BLaER1 (cell line): ENCODE results near the gene GMDS.
A peak's percentile ranks its signal among the peaks of the same experiment; 100 is the strongest.
"Not testable (repeated sequence)": the region's sequence is repeated elsewhere in the genome, so short reads cannot be mapped to it uniquely, and the experiment has no call there.

ENCODE experiments used
- H3K27ac ChIP-seq: shearing (Covaris generic); formaldehyde crosslinking; 2 replicates; pipeline ENCODE4 v1.8.1; 2022
- H3K27me3 ChIP-seq: shearing (Covaris generic); formaldehyde crosslinking; 2 replicates; pipeline ENCODE4 v1.8.1; 2022
- H3K36me3 ChIP-seq: shearing (Covaris generic); formaldehyde crosslinking; 2 replicates; pipeline ENCODE4 v1.8.1; 2022
- H3K4me1 ChIP-seq: shearing (Covaris generic); formaldehyde crosslinking; 2 replicates; pipeline ENCODE4 v1.8.1; 2022
- H3K4me2 ChIP-seq: shearing (Covaris generic); formaldehyde crosslinking; 2 replicates; pipeline ENCODE4 v1.8.1; 2022
- H3K4me3 ChIP-seq: shearing (Covaris generic); formaldehyde crosslinking; 2 replicates; pipeline ENCODE4 v1.8.1; 2022
- H3K9ac ChIP-seq: shearing (Covaris generic); formaldehyde crosslinking; 2 replicates; pipeline ENCODE4 v1.8.1; 2022
- H3K9me3 ChIP-seq: shearing (Covaris generic); formaldehyde crosslinking; 2 replicates; pipeline ENCODE4 v1.8.1; 2022
- H4K20me1 ChIP-seq: shearing (Covaris generic); formaldehyde crosslinking; 2 replicates; pipeline ENCODE4 v1.8.1; 2022
- Cebpa-rat ChIP-seq: shearing (Covaris generic); IDR thresholded peaks from 2 replicates; pipeline ENCODE4 v1.8.1; 2022

Gene GMDS

DNA sequence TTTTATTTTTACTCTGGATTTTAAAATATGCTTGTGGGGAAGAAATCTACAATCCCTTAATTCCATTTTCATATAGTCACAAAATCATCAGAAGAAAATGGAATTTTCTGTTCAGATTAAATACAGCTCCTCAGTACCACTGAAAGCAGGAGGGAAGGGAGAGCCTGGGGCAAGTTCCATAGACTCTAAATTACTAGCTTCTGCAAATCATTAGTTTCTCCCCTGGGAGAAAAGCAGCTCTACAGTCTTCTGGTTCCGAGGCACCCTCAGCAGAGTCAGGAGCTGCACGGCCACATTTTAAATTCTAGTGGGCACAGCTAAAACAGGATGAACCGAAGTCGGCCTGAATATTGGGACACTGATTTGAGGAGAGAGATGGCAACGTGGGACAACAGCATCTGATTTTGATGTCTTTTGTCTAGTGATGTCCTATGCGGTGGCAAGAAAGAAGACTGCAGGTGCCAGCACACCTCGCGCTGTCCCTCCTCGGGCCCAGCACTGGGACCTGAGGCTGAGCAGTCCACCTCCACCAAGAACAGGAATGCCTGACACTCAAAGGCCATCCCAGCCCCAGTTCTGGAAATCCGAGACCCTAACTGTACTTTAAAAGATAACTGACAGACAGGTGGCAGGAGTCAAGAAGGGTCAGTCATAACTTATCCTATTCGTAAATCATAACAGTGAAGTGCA lies 545.0 kb downstream of the GMDS start:
- H3K27ac ChIP-seq: no peak overlapping the region
- H3K27me3 ChIP-seq: no peaks in the 10 kb centered on the region
- no peak overlapping the region for H3K9ac ChIP-seq
- no peaks in the 10 kb centered on the region for H3K9me3 ChIP-seq
- no peak overlapping the region for H3K4me3 ChIP-seq
- no peaks in the 10 kb centered on the region for H4K20me1 ChIP-seq
- 0 out of 2 replicates have a peak, but pooled peaks cover 5% of the 10 kb centered on the region for H3K36me3 ChIP-seq
- TF ChIP-seq Cebpa-rat: no peak
- no peak overlapping the region for H3K4me2 ChIP-seq
- peaks cover 12% of the 10 kb centered on the region for H3K4me1 ChIP-seq

DNA sequence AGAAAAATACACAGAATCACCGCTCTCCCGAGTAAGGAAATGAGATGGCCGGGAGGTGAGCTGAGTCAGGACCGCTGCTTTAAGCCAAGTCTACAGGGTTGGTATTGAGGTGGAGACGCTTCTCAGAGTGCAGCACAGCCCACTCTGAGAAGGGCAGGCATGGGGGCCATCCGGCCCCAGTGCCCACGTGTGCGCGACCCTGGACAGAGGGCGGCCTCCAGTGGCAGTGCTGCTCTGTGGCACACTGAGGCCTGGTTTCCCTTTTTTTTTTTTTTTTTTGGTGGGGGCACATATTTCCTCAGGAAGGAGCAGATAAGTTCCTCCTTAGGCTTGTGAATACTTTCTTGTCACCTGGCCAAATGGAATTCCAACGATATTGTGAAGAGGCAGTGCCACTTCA lies 546.9 kb downstream of the GMDS start:
- Histone ChIP-seq H4K20me1 (no peaks in the 10 kb centered on the region), H3K4me1 (peaks cover 12% of the 10 kb centered on the region), H3K4me3 (no peak overlapping the region), H3K9me3 (no peaks in the 10 kb centered on the region), H3K27ac (no peak overlapping the region), H3K4me2 (peak overlapping the region; percentile 40), H3K9ac (no peak overlapping the region), H3K36me3 (0 out of 2 replicates have a peak, but pooled peaks cover 5% of the 10 kb centered on the region), H3K27me3 (no peaks in the 10 kb centered on the region)
- no peak for TF ChIP-seq Cebpa-rat

DNA sequence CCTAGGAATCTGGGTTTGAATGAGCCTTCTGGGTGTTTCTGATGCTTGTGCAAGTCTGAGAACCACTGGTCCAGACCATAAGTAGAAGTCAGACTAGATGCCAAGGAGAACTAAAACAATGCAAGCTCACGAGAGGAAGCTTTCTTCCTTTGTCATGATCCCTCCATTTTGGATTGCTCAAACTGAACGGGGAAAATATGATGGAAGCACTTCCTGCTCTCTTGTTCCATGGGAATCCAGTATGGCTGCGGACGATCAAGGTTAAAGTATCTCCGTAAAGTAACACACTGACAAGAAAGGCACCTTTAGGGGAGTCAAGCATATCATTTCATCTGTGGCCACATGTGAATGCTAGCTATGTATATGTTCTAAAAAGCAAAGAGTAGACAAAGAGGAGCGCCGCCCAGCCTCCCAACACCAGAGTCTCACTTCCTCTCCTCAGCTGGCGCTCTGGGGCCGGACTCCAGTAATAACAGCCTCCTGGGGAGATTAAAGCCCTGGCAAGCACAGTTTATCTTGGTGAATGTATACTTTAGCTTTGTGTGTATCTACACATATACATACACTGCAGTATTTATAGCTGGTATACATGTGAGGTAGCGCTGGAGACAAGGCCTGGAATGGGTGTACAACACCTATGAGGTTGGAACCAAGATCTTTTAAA lies 547.6 kb downstream of the GMDS start:
- Histone ChIP-seq H4K20me1 (no peaks in the 10 kb centered on the region), H3K36me3 (0 out of 2 replicates have a peak, but pooled peaks cover 5% of the 10 kb centered on the region), H3K9me3 (peaks cover 4% of the 10 kb centered on the region), H3K4me2 (no peak overlapping the region), H3K4me3 (no peak overlapping the region), H3K27ac (no peak overlapping the region), H3K27me3 (no peaks in the 10 kb centered on the region), H3K4me1 (peaks cover 12% of the 10 kb centered on the region), H3K9ac (no peak overlapping the region)
- no peak for TF ChIP-seq Cebpa-rat

DNA sequence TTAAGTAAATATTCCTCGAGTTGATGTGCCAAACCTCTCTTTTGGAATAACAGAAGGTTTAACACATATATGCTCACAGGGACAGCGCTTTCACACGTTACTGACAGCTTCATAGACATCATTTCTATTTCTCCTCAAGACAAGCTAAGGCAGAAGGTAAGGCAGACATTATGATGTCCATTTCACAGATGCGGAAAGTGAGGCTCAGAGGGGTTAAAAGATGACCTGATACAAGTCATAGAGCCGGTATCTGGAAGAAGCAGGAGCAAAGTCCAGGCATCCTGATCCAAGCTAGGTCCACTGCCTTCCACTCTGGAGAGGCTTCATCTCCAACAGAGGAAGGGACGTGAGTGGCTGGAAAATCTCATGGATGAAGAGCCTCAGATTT lies 548.9 kb downstream of the GMDS start:
- H4K20me1 ChIP-seq: no peaks in the 10 kb centered on the region
- H3K4me3 ChIP-seq: no peak overlapping the region
- H3K27me3 ChIP-seq: no peaks in the 10 kb centered on the region
- H3K36me3 ChIP-seq: 0 out of 2 replicates have a peak, but pooled peaks cover 5% of the 10 kb centered on the region
- H3K9ac ChIP-seq: no peak overlapping the region
- no peak for TF ChIP-seq Cebpa-rat
- peaks cover 15% of the 10 kb centered on the region for H3K9me3 ChIP-seq
- H3K4me1 ChIP-seq: peaks cover 12% of the 10 kb centered on the region
- H3K27ac ChIP-seq: no peak overlapping the region
- no peak overlapping the region for H3K4me2 ChIP-seq

DNA sequence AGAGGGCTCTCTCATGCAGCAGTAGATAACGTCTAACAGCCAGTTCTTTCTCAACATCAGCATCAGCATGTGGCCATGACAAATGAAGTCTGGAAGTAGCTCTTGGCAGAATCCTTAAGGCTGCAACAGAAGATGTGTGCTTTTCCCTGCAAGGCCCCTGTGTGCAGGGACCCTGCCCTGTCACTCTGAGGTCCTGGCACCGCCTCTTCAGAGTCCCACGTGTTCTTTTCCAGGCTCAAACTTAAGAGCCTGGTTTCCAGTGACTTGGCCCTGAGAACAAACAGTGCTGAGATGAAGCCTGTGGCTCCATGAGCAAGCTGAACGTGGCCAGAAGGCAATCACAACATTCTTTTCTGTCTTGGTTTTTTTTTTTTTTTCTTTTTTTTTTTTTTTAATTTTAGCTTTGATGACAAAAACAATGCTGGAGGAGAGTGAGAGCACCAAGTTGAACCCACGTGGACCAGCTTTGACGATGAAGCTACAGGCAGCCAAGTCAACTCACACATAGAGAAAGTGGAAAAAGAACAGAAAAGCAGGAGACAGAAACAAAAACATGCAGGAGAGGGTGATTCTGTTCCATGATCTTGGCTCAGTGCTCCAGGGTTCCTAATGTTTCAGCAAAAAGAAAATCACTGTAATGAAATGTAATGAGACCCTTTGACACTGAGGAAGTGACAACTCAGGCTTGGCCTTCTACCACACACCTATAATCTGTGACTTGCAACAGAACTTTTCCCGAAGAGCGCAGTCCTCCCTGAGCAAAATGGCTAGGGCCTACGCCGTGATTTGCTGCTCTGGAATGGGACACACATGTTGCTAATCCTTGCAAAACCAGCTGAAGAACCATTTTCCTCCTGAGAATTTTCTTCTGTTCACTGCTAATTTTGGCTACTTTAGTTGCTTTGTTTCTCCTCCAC lies 549.6 kb downstream of the GMDS start:
- Histone ChIP-seq H3K9ac (no peak overlapping the region), H3K27ac (no peak overlapping the region), H3K9me3 (peaks cover 15% of the 10 kb centered on the region), H3K4me1 (peaks cover 12% of the 10 kb centered on the region), H3K4me2 (no peak overlapping the region), H4K20me1 (no peaks in the 10 kb centered on the region), H3K4me3 (no peak overlapping the region), H3K27me3 (no peaks in the 10 kb centered on the region), H3K36me3 (0 out of 2 replicates have a peak, but pooled peaks cover 5% of the 10 kb centered on the region)
- no peak for TF ChIP-seq Cebpa-rat

DNA sequence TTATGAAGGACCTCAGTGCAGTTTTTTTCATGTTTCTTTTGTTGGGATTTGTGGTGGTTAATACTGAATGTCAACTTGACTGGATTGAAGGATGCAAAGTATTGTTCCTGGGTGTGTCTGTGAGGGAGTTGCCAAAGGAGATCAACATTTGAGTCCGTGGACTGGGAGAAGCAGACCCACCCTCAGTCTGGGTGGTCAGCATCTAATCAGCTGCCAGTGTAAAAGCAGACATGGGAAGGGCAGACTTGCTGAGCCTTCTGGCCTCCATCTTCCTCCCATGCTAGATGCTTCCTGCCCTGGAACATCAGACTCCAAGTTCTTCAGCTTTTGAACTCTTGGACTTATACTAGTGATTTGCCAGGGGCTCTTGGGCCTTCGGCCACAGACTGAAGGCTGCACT lies 553.6 kb downstream of the GMDS start:
- peaks cover 15% of the 10 kb centered on the region for H3K9me3 ChIP-seq
- not testable (repeated sequence) for H3K9ac ChIP-seq, H3K4me2 ChIP-seq, H4K20me1 ChIP-seq, H3K4me1 ChIP-seq, H3K27me3 ChIP-seq, H3K36me3 ChIP-seq, H3K4me3 ChIP-seq, H3K27ac ChIP-seq

DNA sequence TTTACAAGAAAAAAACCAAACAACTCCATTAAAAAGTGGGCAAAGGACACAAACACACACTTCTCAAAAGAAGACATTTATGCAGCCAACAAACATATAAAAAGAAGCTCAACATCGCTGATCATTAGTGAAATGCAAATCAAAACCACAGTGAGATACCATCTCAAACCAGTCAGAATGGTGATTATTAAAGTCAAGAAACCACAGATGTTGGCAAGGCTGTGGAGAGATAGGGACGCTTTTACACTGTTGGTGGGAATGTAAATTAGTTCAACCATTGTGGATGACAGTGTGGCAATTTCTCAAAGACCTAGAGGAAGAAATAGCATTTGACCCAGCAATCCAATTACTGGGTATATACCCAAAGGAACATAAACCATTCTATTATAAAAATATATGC lies 554.7 kb downstream of the GMDS start:
- not testable (repeated sequence) for H4K20me1 ChIP-seq, H3K27me3 ChIP-seq, H3K36me3 ChIP-seq, H3K4me2 ChIP-seq, H3K4me3 ChIP-seq, H3K4me1 ChIP-seq, H3K9ac ChIP-seq, H3K27ac ChIP-seq
- peaks cover 15% of the 10 kb centered on the region for H3K9me3 ChIP-seq

DNA sequence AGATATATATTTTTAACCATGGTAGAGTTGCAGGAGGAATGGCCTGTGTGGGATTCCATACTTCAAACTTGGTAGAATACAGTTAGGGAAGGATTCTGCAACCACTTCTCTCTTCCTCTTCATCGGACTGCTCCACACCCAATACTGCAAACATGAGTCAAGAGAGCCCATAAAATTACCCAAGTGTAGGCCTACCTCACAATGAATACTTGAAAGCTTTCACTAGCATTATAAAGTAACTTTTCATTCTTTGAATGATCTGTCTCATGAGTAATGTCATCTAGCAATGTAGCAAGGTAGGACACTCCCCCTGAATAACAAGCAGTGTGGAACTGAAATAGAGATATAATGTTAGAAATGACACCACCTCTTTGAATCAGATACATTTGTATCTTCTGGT lies 556.3 kb downstream of the GMDS start:
- H3K27me3 ChIP-seq: no peaks in the 10 kb centered on the region
- H3K27ac ChIP-seq: no peak overlapping the region
- no peaks in the 10 kb centered on the region for H3K36me3 ChIP-seq
- peaks cover 15% of the 10 kb centered on the region for H3K9me3 ChIP-seq
- no peak for TF ChIP-seq Cebpa-rat
- no peak overlapping the region for H3K9ac ChIP-seq
- H3K4me2 ChIP-seq: no peak overlapping the region
- no peaks in the 10 kb centered on the region for H3K4me1 ChIP-seq
- H4K20me1 ChIP-seq: no peaks in the 10 kb centered on the region
- no peak overlapping the region for H3K4me3 ChIP-seq

DNA sequence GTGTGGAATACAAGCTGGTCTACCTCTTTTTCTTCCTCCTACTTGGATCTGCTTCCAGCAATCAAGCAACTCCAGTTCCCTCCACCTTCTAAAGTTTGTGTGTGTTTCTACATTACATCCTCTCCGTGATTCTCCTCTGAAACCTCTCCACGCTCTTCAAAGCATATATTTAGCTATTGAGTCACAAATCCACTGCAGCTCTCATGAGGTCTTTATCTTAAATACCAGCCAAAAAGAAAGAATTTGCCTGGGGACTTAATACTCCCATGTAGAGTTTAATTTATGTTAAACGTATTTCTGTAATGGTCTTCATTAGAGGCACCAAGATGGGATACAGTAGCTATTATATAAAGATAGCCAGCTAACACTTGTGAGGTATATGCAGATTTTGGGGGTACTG lies 557.0 kb downstream of the GMDS start:
- peaks cover 15% of the 10 kb centered on the region for H3K9me3 ChIP-seq
- TF ChIP-seq Cebpa-rat: no peak
- no peaks in the 10 kb centered on the region for H3K27me3 ChIP-seq
- H3K4me2 ChIP-seq: no peak overlapping the region
- H3K9ac ChIP-seq: no peak overlapping the region
- H3K27ac ChIP-seq: no peak overlapping the region
- no peaks in the 10 kb centered on the region for H3K36me3 ChIP-seq
- no peak overlapping the region for H3K4me3 ChIP-seq
- no peaks in the 10 kb centered on the region for H4K20me1 ChIP-seq
- H3K4me1 ChIP-seq: no peaks in the 10 kb centered on the region

DNA sequence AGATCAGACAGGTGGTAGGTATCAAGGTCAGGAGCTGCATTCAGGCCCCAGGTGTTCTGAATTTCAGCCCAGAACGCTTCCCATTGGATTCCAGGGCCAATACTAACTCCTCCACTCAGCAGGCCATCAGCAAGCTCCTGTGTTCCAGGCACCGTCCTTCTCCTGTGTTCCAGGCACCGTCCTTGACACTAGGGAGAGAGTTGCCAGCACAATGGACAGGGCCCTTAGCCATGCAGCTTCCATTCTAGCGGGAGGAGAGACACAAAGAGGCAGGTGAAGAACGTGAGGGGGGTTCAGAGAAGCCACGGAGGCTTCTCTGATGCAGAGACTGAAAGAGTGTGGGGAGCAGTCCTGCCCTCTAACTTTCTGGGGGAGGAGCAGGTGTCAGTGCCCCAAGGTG lies 558.0 kb downstream of the GMDS start:
- Histone ChIP-seq H3K9ac (no peak overlapping the region), H3K4me1 (no peaks in the 10 kb centered on the region), H4K20me1 (no peaks in the 10 kb centered on the region), H3K27me3 (no peaks in the 10 kb centered on the region), H3K4me3 (no peak overlapping the region), H3K9me3 (peaks cover 7% of the 10 kb centered on the region; the same call in 1 of the 2 replicates), H3K4me2 (no peak overlapping the region), H3K27ac (no peak overlapping the region), H3K36me3 (no peaks in the 10 kb centered on the region)
- no peak for TF ChIP-seq Cebpa-rat
